Liver (tissue), 9 donors: ENCODE measurements around the gene NBPF1. TPM values are rescaled to one million over a fixed set of nuclear protein-coding genes. Genes with fewer than 3 reads are reported as not detected.
"Not testable (repeated sequence)": the region's sequence is repeated elsewhere in the genome, so short reads cannot be mapped to it uniquely, and the experiment has no call there.

Experiments
- DNase-seq: peaks from one replicate; pipeline ENCODE4 v3.0.0-alpha.2; 2017; ENCODE audit warnings: low spot score
- H3K27ac ChIP-seq, 2 donors: one replicate each; pipeline ENCODE4 v1.7.0; 2013; ENCODE audit warnings: inconsistent platforms in 2 of 2, low read length in 2 of 2, control low read depth in 1 of 2, low read depth in 1 of 2, mild to moderate bottlenecking in 1 of 2
- H3K27me3 ChIP-seq, 4 donors: one replicate each; pipeline versions ENCODE4 v1.6.1 to v1.7.0; 2013; ENCODE audit warnings: low read length in 3 of 4, inconsistent platforms in 1 of 4, mild to moderate bottlenecking in 1 of 4, moderate library complexity in 1 of 4; ENCODE audit not compliant: control insufficient read depth in 4 of 4, insufficient read depth in 4 of 4
- H3K36me3 ChIP-seq, 4 donors: one replicate each; pipeline versions ENCODE4 v1.6.1 to v1.7.0; 2013; ENCODE audit warnings: low read length in 3 of 4, mild to moderate bottlenecking in 3 of 4, low read depth in 1 of 4, moderate library complexity in 1 of 4; ENCODE audit not compliant: control insufficient read depth in 4 of 4, insufficient read depth in 3 of 4
- H3K4me1 ChIP-seq, 4 donors: one replicate each; pipeline versions ENCODE4 v1.6.1 to v1.7.0; 2013; ENCODE audit warnings: low read length in 3 of 4, mild to moderate bottlenecking in 3 of 4, moderate library complexity in 1 of 4; ENCODE audit not compliant: control insufficient read depth in 4 of 4, insufficient read depth in 4 of 4
- H3K4me3 ChIP-seq, 3 donors: one replicate each; pipeline versions ENCODE4 v1.6.1 to v1.7.0; 2013; ENCODE audit warnings: low read length in 3 of 3, control low read depth in 1 of 3, low read depth in 1 of 3, mild to moderate bottlenecking in 1 of 3
- H3K9ac ChIP-seq, 2 donors: one replicate each; pipeline ENCODE4 v1.7.0; 2013; ENCODE audit warnings: low read length in 2 of 2, mild to moderate bottlenecking in 2 of 2, moderate library complexity in 2 of 2, control low read depth in 1 of 2, low read depth in 1 of 2
- H3K9me3 ChIP-seq, 4 donors: one replicate each; pipeline versions ENCODE4 v1.6.1 to v1.7.0; 2013; ENCODE audit warnings: low read length in 3 of 4; ENCODE audit not compliant: control insufficient read depth in 4 of 4
- CTCF ChIP-seq: fragments of 150-350 bp; IDR thresholded peaks from 2 replicates; pipeline ENCODE4 v1.5.1; 2017; ENCODE audit warnings: improper control_type of control experiment, low read depth, low read length; ENCODE audit not compliant: missing input control
- EGR1 ChIP-seq, 2 donors: IDR thresholded peaks; 2 replicates each; pipeline ENCODE4 v1.6.1; 2016 to 2018; ENCODE audit warnings: antibody characterized with exemption in 2 of 2, low read depth in 2 of 2
- FOXA2 ChIP-seq: IDR thresholded peaks from 2 replicates; pipeline ENCODE4 v1.6.1; 2016; ENCODE audit warnings: antibody characterized with exemption
- GABPA ChIP-seq, 2 donors: IDR thresholded peaks in 1 of 2; conservative IDR thresholded peaks in 1 of 2; 2 replicates each; pipeline ENCODE4 v1.6.1; 2016; ENCODE audit warnings: antibody characterized with exemption in 2 of 2, mild to moderate bottlenecking in 1 of 2, moderate library complexity in 1 of 2
- HNF4A ChIP-seq, 2 donors: conservative IDR thresholded peaks; 2 replicates each; pipeline ENCODE4 v1.6.1; 2016; ENCODE audit warnings: antibody characterized with exemption in 2 of 2, mild to moderate bottlenecking in 2 of 2
- HNF4G ChIP-seq: IDR thresholded peaks from 2 replicates; pipeline ENCODE4 v1.6.1; 2016; ENCODE audit warnings: antibody characterized with exemption
- JUND ChIP-seq, 2 donors: IDR thresholded peaks; 2 replicates each; pipeline ENCODE4 v1.6.1; 2016; ENCODE audit warnings: antibody characterized with exemption in 2 of 2
- MAX ChIP-seq: IDR thresholded peaks from 2 replicates; pipeline ENCODE4 v1.6.1; 2016; ENCODE audit warnings: antibody characterized with exemption
- RAD21 ChIP-seq, 2 donors: IDR thresholded peaks; 2 replicates each; pipeline ENCODE4 v1.6.1; 2016; ENCODE audit warnings: antibody characterized with exemption in 2 of 2, mild to moderate bottlenecking in 2 of 2
- RXRA ChIP-seq, 2 donors: IDR thresholded peaks; 2 replicates each; pipeline ENCODE4 v1.6.1; 2017 to 2018; ENCODE audit warnings: antibody characterized with exemption in 2 of 2, mild to moderate bottlenecking in 1 of 2
- ZBTB33 ChIP-seq: IDR thresholded peaks from 2 replicates; pipeline ENCODE4 v1.6.1; 2016; ENCODE audit warnings: antibody characterized with exemption
- WGBS: extraction: QIAGEN DNeasy Blood & Tissue Kit; methylation state at CpG from one replicate; pipeline ENCODE4 v1.1.7; 2013; 5-methylcytosine and 5-hydroxymethylcytosine counted together
- polyA plus RNA-seq, 2 donors: library from polyadenylated mRNA; stranded (reverse) in 1 of 2; unstranded in 1 of 2; fragments of 200-250 nt in 1 of 2; fragments of >200 nt in 1 of 2; fragmentation: Nextera tagmentation in 1 of 2; extraction: Ambion mirVana in 1 of 2; gene quantifications; one replicate each; pipeline versions ENCODE4 v1.2.1 to v1.2.3, GENCODE V29; 2013 to 2015
- total RNA-seq, 2 donors: library from RNA; depleted of rRNA; stranded (reverse); fragments of >200 nt; gene quantifications; one replicate each; pipeline ENCODE4 v1.2.3, GENCODE V29; 2014
- donor health status: healthy.
- donor health status: healthy.
- donor health status: healthy.
- donor health status: healthy.
- donor health status: healthy.

Gene NBPF1
- total and polyA plus RNA-seq, 4 donors: 8.0 to 16.4 (median 10.8) TPM

- 49% methylated on average over 12 of the region's 12 CpGs for WGBS
- H3K36me3 ChIP-seq: no peaks in the 10 kb centered on the region
- no peak overlapping the region for H3K27ac ChIP-seq
- no peaks in the 10 kb centered on the region for H3K9me3 ChIP-seq
- H3K9ac ChIP-seq: no peak overlapping the region
- no peak for DNase-seq
- H3K27me3 ChIP-seq: peaks cover 0 to 2% (median 0%) of the 10 kb centered on the region in 4 donors
- H3K4me1 ChIP-seq: no peaks in the 10 kb centered on the region
- no peak overlapping the region for H3K4me3 ChIP-seq
- TF ChIP-seq EGR1 (IDR thresholded peaks at IDR 0.05; ENCODE audit: low read depth in 2 of 2) (no peak), MAX (no peak), FOXA2 (no peak), HNF4A (conservative IDR thresholded peaks at IDR 0.05) (no peak), CTCF (no peak), RAD21 (IDR thresholded peaks at IDR 0.05) (no peak), RXRA (IDR thresholded peaks at IDR 0.05) (no peak), JUND (IDR thresholded peaks at IDR 0.05) (no peak), GABPA (IDR thresholded peaks at IDR 0.05 in 1 of 2, conservative IDR thresholded peaks at IDR 0.05 in 1 of 2) (no peak), HNF4G (no peak), ZBTB33 (no peak)
These were observed 92.1 kb downstream of the NBPF1 start for GRCh38 chr1:16521288-16521583.

GRCh38 chr1:16520435-16521287 is 92.7 kb downstream of the NBPF1 start:
- not testable (repeated sequence) for H3K9ac ChIP-seq, H3K27me3 ChIP-seq, H3K4me3 ChIP-seq, DNase-seq, H3K27ac ChIP-seq, H3K36me3 ChIP-seq, H3K9me3 ChIP-seq, H3K4me1 ChIP-seq
- WGBS: 27% methylated on average over 48 of the region's 48 CpGs

GRCh38 chr1:16519255-16519951 is 94.0 kb downstream of the NBPF1 start:
- not testable (repeated sequence) for H3K9ac ChIP-seq, H3K4me3 ChIP-seq, H3K27ac ChIP-seq, DNase-seq, H3K4me1 ChIP-seq, H3K36me3 ChIP-seq, H3K27me3 ChIP-seq, H3K9me3 ChIP-seq
- 55% methylated on average over 6 of the region's 6 CpGs for WGBS

GRCh38 chr1:16518913-16519254 is 94.5 kb downstream of the NBPF1 start:
- H3K9ac ChIP-seq, H3K4me1 ChIP-seq, H3K27me3 ChIP-seq, H3K36me3 ChIP-seq, H3K9me3 ChIP-seq, H3K27ac ChIP-seq, DNase-seq, H3K4me3 ChIP-seq: not testable (repeated sequence)
- 55% methylated on average over 3 of the region's 3 CpGs for WGBS

- not testable (repeated sequence) for H3K27ac ChIP-seq, DNase-seq, H3K27me3 ChIP-seq, H3K4me3 ChIP-seq, H3K36me3 ChIP-seq, H3K9ac ChIP-seq, H3K4me1 ChIP-seq, H3K9me3 ChIP-seq
- WGBS: 82% methylated on average over 5 of the region's 5 CpGs
These were observed 96.5 kb downstream of the NBPF1 start for GRCh38 chr1:16516694-16517410.
